Psoas muscle (tissue), 8 donors: ENCODE measurements around the gene EIF2B4. TPM values are rescaled to one million over a fixed set of nuclear protein-coding genes. Genes with fewer than 3 reads are reported as not detected.

ENCODE experiments used
- ATAC-seq, 4 donors: fragments of 200-7000 bp; cut with Tn5 transposase; one replicate each; pipeline ENCODE4 v1.9.1; 2020; ENCODE audit warnings: moderate library complexity in 3 of 4, mild to moderate bottlenecking in 2 of 4
- DNase-seq, 2 donors: peaks; one replicate each; pipeline ENCODE4 v3.0.0-alpha.2; 2020
- H3K27ac ChIP-seq: fragments of 200-600 bp; one replicate; pipeline ENCODE4 v1.8.0; 2022
- H3K27me3 ChIP-seq, 3 donors: fragments of 200-600 bp in 1 of 3; one replicate each; pipeline versions ENCODE4 v1.6.1 to v1.8.0; 2013 to 2022; ENCODE audit warnings: low read length in 2 of 3, mild to moderate bottlenecking in 2 of 3, moderate library complexity in 1 of 3; ENCODE audit not compliant: insufficient read depth in 3 of 3
- H3K36me3 ChIP-seq, 2 donors: fragments of 200-600 bp in 1 of 2; one replicate each; pipeline versions ENCODE4 v1.6.1 to v1.8.0; 2013 to 2022; ENCODE audit warnings: low read depth in 1 of 2, mild to moderate bottlenecking in 1 of 2, moderate library complexity in 1 of 2; ENCODE audit not compliant: insufficient read depth in 1 of 2
- H3K4me1 ChIP-seq: fragments of 200-600 bp; one replicate; pipeline ENCODE4 v1.8.0; 2022
- H3K4me3 ChIP-seq: fragments of 200-600 bp; one replicate; pipeline ENCODE4 v1.8.0; 2022; ENCODE audit warnings: mild to moderate bottlenecking
- H3K9me3 ChIP-seq: fragments of 200-600 bp; one replicate; pipeline ENCODE4 v1.8.0; 2022
- WGBS, 3 donors: extraction: QIAGEN DNeasy Blood & Tissue Kit; methylation state at CpG; one replicate each; pipeline versions ENCODE4 v1.1.6 to v1.1.7; 2013; 5-methylcytosine and 5-hydroxymethylcytosine counted together
- intact Hi-C, 2 donors: fragments of 100-400 bp; cut with DNase I; formaldehyde crosslinking; loops; one replicate each; pipeline versions ENCODE4 v1.11.0 to v1.14.2; 2022
- polyA plus RNA-seq, 3 donors: library from polyadenylated mRNA; stranded (reverse); fragments of 200-250 nt; gene quantifications; one replicate each; pipeline ENCODE4 v1.2.3, GENCODE V29; 2013
- total RNA-seq, 4 donors: library from RNA; stranded (reverse); fragmentation: NEBNext Ultra II Directional in 2 of 4; extraction: Animal tissue kit (Norgen Biotek cat#: 25700) in 2 of 4; gene quantifications; one replicate each; pipeline versions ENCODE4 v1.2.1 to v1.2.4, GENCODE V29; 2021 to 2023
- TF ChIP-seq, protein P1 (sequence below): fragments of 200-600 bp; IDR thresholded peaks from one replicate; pipeline ENCODE4 v1.8.0; 2022; ENCODE audit warnings: antibody characterized with exemption
- donor health status: healthy with polysubstance abuse.
- donor health status: DM: no; HTN: no; CAD: no; lungs with moderate emphysema.
- donor health status: Bipolar disorder and iron deficiency.
- donor health status: healthy.
- donor health status: DM: yes; HTN: yes; CAD: no.
- donor health status: DM: no; HTN: no; CAD: no.
- donor health status: DM: no; HTN: no; CAD: no.
- donor health status: DM: yes; HTN: yes; CAD: no.

Gene EIF2B4
- total and polyA plus RNA-seq, 7 donors, result 36.6 to 72.9 (median 59.1) TPM

- H3K36me3 ChIP-seq, result peaks cover 6 to 73% of the 10 kb centered on the region in 2 donors
These were observed 3.4 kb upstream of the EIF2B4 start for GRCh38 chr2:27373567-27373966.

DNA sequence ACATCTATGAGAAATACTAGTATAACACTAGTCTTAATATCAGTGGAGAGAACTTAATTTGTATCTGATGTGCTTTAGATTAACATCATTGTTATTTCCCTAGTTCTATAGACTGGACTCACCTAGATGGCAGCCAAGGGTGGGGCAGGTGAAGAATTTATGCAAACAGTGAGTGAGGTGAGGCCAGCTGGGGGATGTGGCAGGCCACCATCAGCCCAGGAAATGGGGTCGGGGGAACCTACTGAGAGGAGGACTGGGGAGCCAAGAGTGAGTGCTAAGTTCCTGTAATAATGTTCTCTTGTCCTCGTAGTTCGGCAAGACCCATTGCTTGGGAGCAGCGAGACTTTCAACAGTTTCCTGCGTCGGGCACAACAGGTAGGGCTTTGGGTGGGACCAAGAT, 2.8 kb upstream of the EIF2B4 start:
- Histone ChIP-seq H3K27me3 (no peaks in the 10 kb centered on the region), H3K4me1 (peaks cover 29% of the 10 kb centered on the region), H3K9me3 (no peaks in the 10 kb centered on the region), H3K36me3 (peaks cover 9 to 73% of the 10 kb centered on the region in 2 donors), H3K4me3 (no peak overlapping the region), H3K27ac (no peak overlapping the region)
- TF ChIP-seq, protein P1, sequence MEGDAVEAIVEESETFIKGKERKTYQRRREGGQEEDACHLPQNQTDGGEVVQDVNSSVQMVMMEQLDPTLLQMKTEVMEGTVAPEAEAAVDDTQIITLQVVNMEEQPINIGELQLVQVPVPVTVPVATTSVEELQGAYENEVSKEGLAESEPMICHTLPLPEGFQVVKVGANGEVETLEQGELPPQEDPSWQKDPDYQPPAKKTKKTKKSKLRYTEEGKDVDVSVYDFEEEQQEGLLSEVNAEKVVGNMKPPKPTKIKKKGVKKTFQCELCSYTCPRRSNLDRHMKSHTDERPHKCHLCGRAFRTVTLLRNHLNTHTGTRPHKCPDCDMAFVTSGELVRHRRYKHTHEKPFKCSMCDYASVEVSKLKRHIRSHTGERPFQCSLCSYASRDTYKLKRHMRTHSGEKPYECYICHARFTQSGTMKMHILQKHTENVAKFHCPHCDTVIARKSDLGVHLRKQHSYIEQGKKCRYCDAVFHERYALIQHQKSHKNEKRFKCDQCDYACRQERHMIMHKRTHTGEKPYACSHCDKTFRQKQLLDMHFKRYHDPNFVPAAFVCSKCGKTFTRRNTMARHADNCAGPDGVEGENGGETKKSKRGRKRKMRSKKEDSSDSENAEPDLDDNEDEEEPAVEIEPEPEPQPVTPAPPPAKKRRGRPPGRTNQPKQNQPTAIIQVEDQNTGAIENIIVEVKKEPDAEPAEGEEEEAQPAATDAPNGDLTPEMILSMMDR, result no peak
- 90 to 95% (median 92%) methylated on average over 6 of the region's 6 CpGs for WGBS, 3 donors
- DNase-seq (no peak), ATAC-seq (no peak)
- intact Hi-C loops, result no loop called here

More at GRCh38 chr2:27373567-27373966, 3.4 kb upstream of the EIF2B4 start:
- H3K4me1 ChIP-seq, result peaks cover 26% of the 10 kb centered on the region
- TF ChIP-seq, protein P1, result no peak
- H3K27ac ChIP-seq, result no peak overlapping the region
- H3K27me3 ChIP-seq, result no peaks in the 10 kb centered on the region
- WGBS, 3 donors, result 82 to 90% (median 88%) methylated on average over 5 of the region's 5 CpGs
- H3K4me3 ChIP-seq, result no peak overlapping the region
- H3K9me3 ChIP-seq, result no peaks in the 10 kb centered on the region
- intact Hi-C loops, result no loop called here
- ATAC-seq (no peak), DNase-seq (no peak)

GRCh38 chr2:27370816-27371620, 880 bp upstream of the EIF2B4 start:
- 1 to 2% (median 1%) methylated on average over 34 to 46 of the region's 46 CpGs for WGBS, 3 donors
- Histone ChIP-seq H3K36me3 (peaks cover 12 to 73% of the 10 kb centered on the region in 2 donors), H3K4me1 (peaks cover 29% of the 10 kb centered on the region), H3K27me3 (no peaks in the 10 kb centered on the region), H3K27ac (peak overlapping the region; percentile 99), H3K9me3 (no peaks in the 10 kb centered on the region), H3K4me3 (peak overlapping the region; percentile 100)
- intact Hi-C loops, result no loop called here
- TF ChIP-seq, protein P1, result no peak
- peak; percentile 26 to 56 (median 40) for ATAC-seq
- DNase-seq, result peak; percentile 43 to 77

DNA sequence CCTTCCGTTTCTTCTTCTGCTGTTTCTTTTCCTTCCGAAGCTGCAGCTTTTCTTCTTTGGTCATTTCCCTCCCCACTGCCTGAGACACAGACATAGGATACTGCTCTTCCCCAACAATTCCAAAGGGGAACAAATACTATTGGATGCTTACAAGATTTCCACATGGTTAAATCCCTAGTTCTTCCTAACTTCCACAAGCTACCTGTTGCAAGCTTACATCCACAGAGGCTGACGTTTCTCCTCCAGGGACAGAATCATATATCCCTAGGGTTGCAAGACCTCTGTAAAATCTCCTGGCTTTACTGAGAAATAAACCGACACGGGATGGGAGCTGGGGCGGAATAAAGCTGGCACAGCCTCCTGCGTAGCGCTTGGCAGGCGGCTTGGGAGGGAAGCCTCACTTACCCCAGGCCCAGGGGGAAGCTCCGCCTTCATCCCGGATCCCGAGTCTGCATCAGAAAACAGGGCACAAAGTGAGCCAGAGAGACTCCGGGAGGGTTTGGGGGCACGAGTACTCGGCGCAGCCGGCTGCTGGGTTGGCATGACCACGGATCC, 590 bp downstream of the EIF2B4 start:
- TF ChIP-seq, protein P1, result no peak
- Histone ChIP-seq H3K27me3 (no peaks in the 10 kb centered on the region), H3K27ac (peak overlapping the region; percentile 99), H3K4me1 (peaks cover 29% of the 10 kb centered on the region), H3K36me3 (peaks cover 10 to 72% of the 10 kb centered on the region in 2 donors), H3K4me3 (peak overlapping the region; percentile 100), H3K9me3 (no peaks in the 10 kb centered on the region)
- intact Hi-C loops, result no loop called here
- ATAC-seq, result peak; percentile 32 to 48 (median 40)
- 1 to 2% (median 1%) methylated on average over 18 of the region's 18 CpGs for WGBS, 3 donors
- peak in 1 of 2 donors; percentile 71 for DNase-seq
